Inferior parietal cortex (tissue), 1 donor: ENCODE data around the gene PLOD2.
"Not testable (repeated sequence)": the region's sequence is repeated elsewhere in the genome, so short reads cannot be mapped to it uniquely, and the experiment has no call there.

Experiments used
- DNase-seq: peaks from one replicate; pipeline ENCODE4 v3.0.0-alpha.2; 2016; ENCODE audit errors: extremely low spot score

The PLOD2 gene

DNA sequence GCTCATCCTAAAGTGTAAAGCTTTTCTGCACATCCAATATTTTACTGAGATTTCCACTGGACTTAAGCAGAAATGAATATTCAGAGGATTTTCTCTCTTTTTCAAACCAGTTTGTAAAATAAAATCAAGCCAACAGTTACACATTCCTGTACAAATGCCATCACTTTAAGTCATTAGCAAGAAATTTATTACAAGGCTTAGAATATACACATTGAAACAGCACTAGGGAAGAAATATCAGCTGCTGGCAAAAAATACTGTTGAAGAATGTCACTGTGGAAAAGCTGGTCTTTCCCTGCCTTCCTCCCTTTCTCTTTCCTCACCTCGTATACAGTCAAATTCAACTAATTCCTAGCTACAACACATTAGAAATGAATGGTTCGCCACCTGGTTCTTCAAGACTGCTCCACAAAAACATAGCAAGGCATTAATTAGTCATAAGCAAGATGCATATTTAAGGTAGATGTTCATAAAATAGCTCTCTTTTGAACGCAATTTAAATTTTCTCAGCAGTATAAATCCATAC is 21.3 kb downstream of the PLOD2 start:
- DNase-seq = no peak

DNA sequence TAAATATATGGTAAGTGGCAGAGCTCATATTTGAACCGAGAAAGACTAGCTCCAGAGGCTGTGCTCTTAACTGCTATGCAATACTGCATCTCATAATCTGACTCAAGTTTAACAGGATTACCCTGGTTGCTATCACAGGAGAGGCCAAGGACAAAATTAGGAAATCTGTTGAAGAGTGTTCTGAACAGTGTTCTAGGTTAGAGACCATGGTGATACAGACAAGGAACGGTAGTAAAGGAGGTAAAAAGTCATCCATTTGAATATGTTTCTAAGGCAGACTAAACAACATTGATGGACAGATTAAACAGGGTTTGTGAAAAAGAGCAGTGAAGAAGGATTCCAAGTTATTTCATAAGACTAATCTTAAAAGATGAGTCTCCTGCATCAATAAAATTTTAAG is 22.1 kb downstream of the PLOD2 start:
- DNase-seq = no peak

DNA sequence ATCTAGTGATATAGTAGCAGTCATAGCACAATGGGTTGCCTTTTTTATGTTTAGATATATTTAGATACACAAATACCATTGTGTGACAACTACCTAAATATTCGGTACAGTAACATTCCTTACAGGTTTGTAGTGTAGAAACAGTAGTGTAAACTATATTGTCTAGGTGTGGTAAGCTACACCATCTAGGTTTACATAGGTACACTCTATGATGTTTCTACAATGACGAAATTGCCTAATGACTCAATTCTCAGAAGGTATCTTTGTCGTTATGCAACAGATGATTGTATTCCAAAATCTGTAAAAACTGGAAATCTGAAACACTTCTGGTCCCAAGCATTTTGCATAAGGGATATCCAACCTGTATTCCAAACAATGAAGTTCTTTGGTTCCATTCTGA is 24.3 kb downstream of the PLOD2 start:
- DNase-seq = no peak

DNA sequence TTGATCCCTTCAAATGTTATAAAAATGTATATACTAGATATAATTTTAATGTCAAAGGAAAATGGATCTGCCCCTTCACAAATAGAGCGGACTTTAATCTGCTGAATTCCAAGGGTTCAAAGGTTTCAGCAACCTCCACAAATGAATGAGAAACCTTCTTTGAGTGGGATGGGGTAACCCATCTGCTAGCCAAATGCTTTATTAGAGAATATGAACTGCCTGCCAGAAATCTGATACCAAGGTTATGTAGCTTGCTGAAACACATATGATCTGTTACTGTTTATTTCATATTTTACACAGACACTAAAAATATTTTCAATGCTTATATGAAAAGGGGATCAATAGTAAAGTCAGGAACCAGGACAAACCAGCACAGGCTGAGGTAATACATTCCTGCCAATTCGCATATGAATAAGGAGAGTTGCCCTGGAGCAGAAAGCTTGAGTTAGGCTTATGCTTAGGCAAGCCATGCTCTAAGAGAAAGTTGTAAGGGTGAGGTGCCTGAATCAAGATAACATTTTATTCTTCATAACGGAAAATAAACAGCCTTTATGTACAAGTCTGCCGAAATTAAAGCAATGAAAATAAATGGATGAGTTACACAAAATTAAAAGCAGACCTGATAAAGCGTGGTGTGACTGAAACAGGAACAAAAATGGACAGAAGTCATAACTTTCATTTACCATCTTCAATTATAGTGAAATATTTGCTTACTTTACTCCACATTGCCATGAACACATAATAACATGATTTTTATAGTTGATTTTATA is 26.5 kb downstream of the PLOD2 start:
- DNase-seq = no peak

DNA sequence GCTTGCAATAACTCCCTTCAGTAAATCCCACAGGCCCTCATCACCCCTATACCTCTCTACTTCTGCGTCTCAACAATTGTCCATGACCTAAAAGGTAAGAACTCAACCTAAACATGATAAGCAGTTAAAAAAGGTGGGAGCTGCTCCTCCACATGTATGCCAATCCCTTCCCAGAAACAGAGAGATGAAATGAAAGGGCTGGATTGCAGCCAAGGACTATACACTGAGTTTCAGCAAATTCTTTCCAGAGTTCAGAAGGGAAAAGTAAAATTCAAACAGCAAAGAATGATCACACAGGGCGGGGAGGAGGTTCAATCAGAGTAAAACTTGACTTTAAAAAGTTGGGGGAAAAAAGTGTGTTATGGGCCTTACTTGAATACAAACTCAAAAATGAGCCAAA is 27.5 kb downstream of the PLOD2 start:
- DNase-seq = no peak

DNA sequence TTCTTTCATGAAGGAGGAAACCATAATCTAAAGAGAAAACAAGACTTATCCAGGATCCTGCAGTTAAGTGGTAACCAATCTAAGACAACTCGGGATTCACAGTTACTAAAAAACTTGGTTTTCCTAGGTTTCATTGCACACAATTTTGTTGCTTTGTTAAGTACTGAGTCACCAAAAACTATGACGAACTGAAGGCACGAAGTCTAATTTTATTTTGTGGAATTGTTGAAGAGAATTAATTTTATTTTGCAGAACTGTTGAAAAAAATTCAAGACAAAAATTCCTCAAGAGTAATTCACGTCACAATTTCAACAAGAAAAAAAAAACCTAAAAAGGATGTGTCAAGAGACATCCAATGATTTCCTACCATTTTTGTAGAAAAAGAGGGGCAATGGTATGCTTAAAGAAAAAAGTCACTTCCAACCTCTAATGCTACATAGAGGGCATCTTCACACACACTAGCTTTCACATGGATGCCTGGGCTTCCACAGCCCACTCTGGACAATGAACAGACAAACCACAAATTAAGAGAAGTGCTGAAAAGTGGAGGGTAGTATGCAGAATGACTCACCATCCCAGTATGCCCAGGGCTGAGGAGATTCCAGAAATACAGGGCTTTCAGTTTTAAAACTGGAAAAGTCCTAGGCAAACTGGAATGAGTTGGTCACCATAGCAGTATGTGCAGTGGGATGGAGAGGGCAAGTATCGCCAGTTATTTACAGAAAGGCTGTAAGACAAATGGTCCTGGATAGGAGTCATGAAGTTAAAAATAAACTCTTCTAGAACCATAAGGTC is 29.2 kb downstream of the PLOD2 start:
- no peak for DNase-seq

DNA sequence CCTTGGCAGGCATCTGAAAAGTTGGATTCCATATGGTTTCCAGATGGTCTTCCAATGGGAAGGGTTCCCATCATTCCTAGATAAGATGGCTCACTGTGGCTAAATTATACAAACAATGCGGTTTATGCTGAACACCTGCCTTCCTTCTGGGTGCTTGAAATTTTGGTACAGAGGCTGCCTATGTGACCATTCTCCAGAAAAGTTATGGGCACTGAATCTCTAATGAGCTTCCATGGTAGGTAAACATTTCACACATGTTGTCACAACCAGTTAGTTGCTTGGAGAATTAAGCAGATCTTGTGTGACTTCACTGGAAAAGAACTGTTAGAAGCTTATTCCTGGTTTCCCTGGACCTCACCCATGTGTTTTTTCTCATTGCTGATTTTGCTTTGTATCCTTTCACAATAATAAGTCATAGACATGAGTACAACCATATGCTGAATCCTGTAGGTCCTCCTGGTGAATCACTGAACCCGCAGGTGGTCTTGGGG is 30.1 kb downstream of the PLOD2 start:
- DNase-seq = no peak

DNA sequence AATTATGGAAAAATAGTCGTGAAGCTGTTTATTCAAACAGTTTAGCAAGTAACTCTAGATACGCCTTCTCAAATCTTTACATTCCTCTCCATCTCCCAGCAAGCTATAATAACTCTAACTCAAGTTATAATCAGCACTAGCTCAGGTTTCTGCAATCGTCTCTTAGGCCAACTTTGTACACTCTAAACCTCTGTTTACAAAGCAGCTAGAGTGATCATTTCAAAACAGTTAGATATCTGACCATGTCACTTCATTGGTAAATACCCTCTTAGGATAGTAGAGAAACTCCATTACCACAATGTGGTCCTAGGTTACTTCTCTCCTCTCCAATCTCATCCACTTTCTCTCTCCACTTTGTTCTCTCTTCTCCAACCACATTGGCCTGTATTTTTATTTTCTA is 31.2 kb downstream of the PLOD2 start:
- DNase-seq = no peak

DNA sequence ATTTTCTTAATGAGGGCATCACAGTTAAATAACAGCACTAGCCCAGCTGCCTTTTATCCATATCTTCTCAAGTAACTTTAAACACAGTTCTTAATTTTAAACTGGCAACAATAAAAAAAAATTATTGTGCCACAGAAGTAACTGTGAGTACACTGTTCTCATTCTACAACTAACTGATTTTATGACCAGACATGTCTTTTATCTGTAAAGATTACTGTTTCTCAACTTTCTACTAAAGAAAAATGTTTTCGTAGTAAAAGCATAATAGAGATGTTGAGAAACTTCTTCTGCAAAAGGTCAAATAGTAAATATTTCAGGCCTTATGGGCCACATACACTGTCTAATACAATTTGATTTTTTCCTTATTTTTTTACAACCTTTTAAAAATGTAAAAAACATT is 32.0 kb downstream of the PLOD2 start:
- no peak for DNase-seq

DNA sequence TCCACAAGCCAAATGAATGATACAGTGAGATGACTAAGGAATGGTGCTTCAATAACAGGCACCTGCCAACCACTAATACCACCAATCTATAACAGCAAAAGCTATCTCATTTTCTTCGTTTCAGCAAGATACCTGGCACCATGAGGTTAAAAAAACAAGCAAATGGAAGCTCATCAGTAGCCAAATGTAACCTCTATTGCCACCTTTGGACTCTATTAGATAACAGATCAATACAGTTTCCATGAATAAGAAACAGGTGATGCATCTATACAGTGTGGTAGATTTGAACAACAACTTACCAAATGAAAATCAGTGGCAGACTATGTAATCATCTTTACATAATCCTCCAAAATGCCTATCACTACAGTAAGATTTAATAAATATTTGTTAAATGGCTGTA is 32.8 kb downstream of the PLOD2 start:
- DNase-seq = no peak

DNA sequence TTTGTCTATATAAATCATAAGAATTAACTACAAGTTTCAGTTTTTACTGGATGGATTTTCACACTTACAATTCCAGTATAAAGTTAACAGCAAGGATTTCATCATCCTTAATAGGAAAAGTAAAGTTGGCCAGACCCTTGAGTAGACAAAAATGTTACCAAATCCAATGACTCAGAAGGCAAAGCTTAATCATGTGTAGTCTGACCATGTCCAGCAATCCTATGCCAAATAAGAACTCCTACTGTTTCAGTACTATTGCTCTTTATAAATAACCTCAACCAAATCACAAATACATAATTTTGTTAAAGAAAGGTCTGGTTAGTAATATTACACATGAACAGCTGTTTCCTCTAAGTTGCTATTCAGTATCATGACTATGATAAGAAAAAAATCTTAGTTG is 35.0 kb downstream of the PLOD2 start:
- DNase-seq = no peak

DNA sequence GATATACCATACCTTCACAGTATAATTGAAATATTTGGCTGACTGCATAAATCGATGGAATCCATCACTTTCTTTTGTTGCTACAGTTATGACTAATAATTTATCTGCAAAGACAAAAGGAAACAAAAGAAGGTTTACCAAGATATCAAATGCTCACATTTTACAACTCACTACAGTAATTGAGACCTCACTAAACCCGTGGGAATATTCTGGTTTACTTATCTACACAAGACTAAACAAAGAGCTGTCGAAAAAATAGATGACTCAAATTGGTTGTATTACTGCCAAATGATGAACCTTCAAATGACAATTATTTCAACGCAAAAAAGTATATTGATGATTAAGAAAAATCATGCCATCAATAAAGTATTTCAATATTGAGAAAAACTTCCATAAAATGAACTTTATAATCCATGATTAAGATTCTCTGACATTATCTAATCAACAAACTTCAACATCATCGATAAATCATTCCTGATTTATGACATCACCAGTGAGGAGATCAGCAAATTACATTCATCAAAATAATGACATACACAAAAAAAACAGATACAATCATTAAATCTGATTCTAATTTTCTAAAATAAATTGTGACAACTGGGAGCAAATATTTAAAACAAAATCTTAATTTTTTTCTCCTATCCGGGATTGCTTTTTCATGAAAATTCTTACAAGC is 36.7 kb downstream of the PLOD2 start:
- DNase-seq = no peak

DNA sequence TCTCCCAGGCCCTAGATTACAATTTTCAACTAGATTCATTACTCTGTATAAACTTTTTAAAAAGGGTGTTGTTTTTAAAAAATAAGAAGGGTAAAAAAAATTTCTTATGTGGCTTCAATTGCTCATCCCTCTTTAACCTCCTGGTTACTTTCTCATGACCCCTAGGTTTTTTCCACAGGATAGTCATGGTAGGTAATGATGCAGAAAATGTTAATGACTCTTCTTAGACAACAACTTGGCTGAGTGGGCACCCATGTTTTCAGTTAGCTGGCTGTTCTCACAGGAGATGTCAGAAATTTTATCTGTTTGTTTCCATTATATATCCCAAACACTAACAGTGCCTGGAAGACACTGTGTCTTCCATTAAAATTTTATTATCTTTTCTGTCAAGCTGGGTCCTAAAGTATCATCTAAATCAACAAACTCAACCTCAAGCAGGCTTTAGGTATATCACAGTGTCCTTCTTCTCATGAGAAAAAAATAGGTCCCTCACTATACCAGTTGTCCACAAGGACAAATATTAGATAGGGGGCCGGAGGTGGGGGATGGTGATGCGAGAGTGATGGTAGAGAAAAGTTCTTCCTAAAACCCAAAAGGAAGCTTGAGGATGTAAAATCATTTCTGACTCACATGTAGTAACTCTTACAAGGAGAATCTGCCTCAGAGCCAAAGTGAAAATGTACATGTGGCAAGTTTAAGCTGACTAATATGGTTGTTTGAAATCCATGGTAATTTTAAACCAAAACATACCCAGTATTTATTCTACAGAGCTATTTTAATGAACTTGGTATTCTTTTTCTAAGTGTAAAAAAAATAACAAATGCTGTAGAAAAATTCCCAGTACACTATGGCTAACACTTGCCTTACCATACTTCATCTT is 43.3 kb downstream of the PLOD2 start:
- DNase-seq = no peak

DNA sequence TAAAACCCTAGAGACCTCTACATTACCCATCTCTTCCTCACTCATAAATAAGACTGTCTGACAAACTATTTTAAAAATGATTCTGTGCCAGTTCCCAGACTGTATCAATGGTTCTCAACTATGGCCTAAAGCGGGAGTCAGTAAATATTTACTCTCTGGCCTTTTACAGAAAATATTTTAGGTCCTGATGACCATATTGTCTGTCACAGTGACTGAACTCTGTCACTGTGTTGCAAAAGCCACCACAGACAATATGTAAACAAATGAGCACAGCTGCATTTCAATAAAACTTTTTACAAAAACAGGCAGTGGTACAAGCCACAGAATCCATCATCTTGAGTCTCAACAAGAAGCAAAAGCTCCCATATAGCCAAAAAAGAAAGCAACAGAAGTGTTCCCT is 45.4 kb downstream of the PLOD2 start:
- DNase-seq = no peak

DNA sequence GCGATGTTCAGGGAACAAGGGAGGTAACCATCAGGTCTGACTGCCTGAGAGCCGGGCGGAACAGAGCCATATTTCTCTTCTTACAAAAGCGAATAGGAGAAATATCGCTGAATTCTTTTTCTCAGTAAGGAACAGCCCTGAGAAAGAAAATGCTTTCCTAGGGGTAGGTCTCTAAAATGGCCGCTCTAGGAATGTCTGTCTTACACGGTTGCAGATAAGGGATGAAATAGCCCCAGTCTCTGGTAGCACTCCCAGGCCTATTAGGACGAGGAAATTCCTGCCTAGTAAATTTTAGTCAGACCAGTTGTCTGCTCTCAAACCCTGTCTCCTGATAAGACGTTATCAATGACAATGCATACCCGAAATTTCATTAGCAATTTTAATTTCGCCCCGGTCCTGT is 47.2 kb downstream of the PLOD2 start:
- not testable (repeated sequence) for DNase-seq

DNA sequence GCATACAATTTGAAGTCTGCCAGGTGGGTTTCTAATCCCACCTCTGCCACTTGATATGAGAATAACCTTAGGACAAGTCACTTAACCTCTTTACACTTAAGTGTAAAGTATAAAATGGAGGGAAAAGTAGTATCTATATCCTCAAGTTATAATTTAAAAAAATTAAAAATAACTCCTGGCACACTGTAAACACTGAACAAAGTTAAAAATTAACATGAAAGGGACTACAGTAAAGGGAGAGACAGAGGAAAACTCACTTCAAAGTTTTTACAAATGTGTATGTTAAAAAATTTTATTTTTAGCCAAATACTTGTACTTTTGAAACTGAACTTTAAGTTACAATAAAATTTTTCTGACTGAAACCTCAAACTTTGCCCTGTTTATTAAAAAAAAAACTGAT is 49.6 kb downstream of the PLOD2 start:
- no peak for DNase-seq

DNA sequence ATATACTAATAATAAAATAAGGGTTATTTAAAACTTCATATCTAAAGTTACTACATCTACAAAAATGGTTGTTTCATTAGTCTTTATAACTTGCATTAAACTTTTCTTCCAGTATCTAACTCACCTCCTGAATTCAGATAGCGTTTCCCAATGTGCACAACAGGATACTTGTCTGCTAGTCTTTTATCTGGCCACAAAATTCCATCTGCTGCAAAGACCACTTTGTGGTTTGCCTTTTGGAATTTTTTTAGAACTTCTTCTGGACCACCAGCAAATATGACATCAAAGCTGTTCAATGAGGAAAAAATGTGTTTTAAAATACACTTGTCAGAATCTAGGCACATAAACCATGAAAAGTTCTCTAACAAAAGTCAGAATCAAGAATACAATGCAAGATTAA is 50.8 kb downstream of the PLOD2 start:
- no peak for DNase-seq

DNA sequence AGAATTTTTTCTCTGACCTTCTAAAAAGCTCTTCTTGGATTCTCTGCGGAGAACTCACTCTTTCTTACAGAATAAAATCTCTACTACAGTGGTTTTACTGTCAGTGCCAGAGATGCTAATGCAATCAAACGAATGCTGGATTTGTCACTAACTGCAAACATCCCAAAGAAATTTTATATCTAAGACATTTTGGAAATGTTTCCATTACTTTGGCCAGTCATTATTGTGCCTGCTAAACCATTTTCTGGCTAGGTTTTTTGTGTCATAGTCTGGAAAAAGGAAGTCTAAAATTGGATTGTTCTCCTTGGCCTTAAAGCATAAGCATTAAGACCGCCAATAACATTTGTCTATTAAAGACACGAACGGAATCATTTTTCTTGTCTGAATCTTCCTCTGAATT is 54.0 kb downstream of the PLOD2 start:
- DNase-seq = no peak

DNA sequence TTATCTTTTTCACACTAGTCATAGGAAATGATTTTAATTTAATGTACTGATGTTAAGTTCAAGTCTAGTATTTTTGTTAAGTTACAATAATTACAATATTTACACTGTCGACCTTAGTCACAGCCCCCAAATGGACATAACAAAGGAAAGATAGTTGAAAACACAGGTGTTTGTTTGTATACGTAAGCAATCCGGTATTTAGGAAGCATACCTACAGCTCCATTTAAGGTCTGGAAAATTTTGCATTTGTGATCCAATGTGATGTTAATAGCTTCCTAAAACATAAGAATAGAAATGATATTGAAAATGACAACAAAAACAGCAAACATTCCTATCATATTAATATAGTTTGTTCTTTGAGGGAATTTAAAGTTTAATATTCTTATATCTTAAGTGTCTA is 56.9 kb downstream of the PLOD2 start:
- no peak for DNase-seq

DNA sequence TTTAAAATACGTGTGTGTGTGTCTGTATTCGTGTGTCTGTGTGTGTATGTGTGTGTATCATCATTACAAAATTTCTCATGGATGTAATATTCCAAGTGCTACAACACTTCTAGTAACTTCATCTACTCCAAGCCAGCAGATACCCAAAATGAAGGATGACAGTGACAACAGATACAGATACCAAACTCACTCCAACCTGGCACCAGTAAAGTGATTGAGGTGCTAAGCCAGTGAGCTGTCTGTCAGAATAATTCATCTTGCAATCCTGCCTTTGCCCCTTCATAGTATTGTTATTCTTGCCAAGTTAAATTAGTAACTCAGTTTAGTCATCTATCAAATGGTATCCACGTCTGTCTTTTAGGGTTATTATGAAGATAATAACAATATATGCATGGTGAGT is 58.1 kb downstream of the PLOD2 start:
- no peak for DNase-seq

DNA sequence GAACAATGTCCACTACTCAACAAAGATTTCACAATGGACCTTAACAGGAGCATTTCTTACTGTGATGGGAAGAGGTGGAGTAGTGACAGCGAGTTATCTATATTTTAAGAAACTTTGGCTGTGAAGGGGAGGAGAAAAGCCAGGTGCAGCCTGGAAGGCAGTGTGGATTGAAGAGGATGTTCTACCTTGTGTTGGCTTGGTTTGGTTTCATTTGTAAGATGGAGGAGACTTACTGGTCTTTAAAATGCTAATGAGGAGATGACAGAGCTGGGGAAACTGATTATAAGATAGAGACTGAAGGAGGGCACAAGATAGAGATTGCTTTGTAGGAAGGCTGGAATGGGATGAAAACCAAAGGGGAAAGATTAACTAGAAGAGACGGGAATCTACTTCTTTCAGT is 59.4 kb downstream of the PLOD2 start:
- no peak for DNase-seq
